ENCODE results near the gene ERV3-1.
"Not testable (repeated sequence)": the region's sequence is repeated elsewhere in the genome, so short reads cannot be mapped to it uniquely, and the experiment has no call there.

Gene ERV3-1, protein sequence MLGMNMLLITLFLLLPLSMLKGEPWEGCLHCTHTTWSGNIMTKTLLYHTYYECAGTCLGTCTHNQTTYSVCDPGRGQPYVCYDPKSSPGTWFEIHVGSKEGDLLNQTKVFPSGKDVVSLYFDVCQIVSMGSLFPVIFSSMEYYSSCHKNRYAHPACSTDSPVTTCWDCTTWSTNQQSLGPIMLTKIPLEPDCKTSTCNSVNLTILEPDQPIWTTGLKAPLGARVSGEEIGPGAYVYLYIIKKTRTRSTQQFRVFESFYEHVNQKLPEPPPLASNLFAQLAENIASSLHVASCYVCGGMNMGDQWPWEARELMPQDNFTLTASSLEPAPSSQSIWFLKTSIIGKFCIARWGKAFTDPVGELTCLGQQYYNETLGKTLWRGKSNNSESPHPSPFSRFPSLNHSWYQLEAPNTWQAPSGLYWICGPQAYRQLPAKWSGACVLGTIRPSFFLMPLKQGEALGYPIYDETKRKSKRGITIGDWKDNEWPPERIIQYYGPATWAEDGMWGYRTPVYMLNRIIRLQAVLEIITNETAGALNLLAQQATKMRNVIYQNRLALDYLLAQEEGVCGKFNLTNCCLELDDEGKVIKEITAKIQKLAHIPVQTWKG

DNA sequence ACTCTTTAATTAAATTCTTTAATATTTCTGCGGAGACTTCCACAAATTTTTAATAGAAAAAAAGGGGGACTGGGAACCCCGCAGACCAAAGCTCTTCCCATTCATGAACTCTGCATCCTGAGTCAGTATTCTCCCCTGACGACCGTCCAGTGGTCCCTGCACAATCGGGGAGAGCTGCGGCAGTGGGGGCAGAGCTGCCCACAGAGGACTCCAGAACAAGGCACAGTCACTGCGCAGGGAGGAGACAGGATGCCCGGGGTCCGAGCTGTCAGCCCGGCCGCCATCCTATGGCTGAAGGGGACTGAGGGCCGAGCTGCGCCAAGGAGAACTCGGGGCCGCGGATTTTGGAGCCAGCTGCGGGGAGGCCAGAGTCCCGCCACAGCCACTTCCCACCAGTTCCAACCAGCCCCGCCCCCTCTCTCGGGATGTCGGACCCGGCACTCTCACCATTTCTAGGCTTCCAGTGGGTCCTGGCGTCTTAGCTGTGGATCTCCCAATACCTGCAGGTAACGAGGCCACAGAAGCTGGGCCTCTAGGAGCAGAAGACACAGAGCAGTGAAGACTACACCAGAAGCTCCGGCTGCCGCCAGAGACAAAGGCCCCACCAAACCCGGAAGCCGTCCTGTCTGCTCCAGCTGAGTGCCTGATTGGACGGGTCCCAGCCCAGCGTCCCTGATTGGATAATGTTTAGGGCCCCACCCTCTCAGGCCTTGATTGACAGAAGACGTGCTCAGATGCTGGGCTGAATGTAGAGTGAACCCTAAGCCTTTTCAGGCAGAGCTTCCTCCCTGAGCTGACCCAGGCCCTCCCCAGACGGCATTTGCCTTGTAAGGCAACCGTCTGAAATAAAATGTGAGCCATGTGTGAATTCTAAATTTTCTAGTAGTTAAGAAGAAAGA, at the start of gene ERV3-1:
Gene ERV3-1, minus strand, starts transcription at position 594 of the 899 bp plus-strand sequence. CDS start 13,661 bp downstream, outside the sequence.
- peak; percentile 81 for DNase-seq

DNA sequence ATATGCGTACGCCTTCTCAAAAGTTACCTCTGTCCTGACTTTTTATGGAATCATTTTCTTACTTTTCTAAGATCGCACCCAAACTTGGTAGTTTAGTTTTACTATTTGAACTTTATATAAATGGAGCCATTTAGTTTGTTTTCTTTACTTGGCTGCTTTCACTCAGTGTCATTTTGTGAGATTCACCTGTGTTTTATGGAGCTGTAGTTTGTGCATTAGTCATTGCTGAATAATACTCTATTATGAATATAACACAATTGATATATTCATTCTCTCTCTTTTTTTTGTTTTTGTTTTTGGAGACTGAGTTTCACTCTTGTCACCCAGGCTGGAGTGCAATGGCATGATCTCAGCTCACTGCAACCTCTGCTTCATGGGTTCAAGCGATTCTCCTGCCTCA, 49.3 kb upstream of the ERV3-1 start:
- not testable (repeated sequence) for DNase-seq

DNA sequence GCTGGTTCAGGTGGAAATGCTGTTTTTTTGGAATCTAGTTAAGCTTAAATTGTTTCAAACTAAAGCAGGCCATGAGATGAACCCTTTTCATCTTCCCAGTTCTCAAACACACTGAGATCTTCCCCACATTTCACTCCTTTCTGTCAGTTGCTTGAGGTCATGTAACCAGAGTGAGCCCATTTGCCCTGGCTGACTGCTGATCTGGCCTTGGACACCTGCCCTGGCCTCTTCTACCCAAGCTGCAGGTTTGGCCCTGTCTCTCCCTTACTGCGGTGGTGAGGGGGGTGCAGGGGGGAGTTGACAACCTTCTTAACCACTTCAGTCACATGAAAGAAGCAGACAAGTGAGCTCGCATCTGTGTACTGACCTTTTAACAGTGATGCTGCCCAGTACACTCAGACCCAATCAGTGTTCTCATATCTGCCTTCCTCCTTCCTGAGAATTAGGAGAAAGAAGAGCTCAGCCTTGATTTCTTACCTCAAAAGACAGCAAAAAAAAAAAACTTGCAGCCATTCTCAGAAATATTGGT, 48.0 kb upstream of the ERV3-1 start:
- DNase-seq = not testable (repeated sequence)

DNA sequence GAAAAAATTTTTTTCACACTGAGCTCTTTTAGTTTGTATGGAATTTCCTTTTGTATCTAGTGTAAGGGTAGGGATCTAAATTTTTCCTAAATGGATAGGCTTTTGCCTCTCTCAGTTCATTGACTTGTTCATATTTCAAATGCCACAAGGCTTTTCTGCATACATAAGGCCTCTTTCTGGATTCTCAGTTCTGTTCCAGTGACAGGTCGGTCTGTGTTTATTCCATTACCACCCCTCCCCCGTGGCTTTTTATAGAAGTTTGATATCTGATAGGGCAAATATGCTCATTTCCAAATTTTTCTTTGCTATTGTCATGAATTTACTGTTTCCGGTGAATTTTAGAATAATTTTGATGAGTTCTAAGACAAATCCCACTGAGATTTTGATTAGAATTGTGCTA, 45.2 kb upstream of the ERV3-1 start:
- not testable (repeated sequence) for DNase-seq

DNA sequence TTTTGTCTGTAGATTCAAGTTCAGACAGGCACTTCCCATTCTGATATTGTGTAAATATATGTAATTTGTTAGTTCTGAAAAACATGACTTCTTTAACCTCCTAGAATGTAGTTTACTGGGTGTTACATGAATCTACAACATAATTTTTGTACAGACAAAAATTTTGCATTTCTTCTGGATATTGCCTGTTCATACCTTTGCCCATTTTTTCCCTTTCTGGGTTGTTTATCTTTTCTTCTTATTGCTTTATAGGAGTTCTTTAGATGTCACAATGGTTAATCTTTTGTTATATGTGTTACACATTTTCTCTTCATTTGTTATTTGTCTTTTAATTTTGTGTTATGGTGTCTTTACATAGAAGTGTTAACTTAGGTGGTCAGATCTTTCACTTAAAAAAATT, 44.7 kb upstream of the ERV3-1 start:
- not testable (repeated sequence) for DNase-seq

DNA sequence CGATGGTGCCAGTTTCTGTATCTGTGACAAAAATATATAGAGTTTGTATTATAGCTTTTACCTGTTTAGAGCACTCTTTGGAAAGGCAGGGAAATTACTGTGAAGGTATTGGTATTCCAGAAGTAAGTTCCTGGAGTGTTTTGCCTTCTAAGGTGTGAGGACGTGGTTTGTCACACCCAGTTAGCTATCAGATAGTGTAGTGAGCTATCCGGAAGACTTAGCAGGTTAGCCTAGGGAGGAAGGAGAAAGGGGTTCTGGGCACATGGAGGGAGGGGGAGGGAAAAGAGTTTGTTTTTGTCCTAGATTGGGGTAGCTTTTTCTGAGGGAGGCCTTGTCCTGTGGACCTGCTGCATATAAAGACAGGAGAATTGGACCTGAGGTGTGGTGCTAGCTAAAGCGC, 39.8 kb upstream of the ERV3-1 start:
- DNase-seq = not testable (repeated sequence)

DNA sequence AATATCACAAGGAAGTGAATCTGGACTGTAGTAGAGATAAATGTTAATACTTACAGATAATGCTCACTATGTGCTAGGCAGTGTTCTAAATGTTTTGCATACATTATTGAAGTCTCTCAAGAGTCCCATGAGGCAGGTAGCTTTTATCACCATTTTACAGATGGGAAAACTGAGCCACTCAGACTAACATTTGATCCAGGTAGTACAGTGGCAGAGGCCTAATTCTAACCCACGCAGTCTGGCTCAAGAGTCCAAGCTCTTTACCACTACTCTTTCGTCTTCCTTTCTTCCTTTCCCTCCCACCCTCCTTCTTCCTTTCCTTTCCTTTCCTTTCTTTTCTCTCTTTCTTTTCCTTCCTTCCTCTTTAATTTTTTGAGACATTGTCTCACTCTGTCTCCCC, 39.1 kb upstream of the ERV3-1 start:
- not testable (repeated sequence) for DNase-seq

DNA sequence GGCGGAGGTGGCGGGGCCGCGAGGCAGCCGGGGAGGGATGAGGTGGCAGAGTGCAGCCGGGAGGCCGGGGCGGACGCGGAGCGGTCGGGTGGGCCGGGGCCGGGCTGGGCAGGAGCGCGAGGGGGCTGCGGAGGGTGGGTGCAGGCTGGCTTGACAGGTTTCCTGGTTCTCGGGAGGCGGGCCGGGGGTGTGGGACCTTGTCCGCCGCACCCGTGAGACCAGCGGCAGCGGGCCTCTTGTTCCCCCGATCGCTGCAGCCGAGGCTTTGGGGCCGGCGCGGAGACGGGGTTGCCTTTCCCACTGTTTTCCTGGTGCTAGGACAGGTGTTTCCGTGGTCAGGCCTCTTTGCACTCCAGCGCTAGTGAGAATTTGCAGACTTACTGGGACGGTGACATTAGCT, 32.3 kb upstream of the ERV3-1 start:
- DNase-seq = not testable (repeated sequence)

DNA sequence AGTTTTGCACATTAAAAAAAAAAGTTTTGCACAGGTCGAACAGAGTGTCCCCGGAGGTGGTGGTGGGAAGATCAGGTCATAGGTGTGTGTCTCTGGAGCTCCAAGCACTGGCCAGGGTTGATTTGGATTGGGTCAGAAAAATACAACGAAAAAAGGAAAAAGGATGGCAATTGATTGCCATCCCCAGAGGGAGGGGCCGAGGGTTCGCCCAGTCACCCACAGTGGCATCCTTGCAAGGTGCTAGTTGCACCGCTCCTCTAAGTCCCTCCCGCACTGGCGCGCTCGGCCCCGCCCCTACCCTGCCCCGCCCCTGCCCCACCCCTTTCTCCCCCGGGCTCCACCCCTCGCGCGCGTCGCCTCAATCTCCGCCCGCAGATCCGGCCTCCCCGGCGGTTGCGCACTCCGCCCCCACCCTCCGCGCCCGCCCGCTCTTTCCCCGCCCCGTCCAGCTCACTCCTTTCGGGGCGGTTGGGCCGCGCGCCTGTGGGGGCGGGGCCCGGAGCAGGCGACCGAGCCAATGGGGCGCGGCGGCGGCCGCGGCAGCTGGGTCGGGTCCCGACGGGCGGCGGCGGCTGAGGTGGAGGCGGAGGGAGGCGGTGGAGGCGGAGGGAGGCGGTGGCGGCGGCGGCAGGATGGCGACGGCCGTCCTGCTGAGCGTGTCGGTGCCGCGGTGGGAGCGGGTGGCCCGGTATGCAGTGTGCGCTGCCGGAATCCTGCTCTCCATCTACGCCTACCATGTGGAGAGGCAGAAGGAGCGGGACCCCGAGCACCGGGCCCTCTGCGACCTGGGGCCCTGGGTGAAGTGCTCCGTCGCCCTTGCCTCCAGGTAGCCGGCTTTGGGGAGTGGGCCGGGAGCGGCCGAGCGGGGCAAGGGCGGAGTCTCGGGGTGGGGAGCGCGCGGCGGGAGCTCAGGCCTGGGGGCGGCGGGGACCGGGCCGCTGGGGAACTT, 31.5 kb upstream of the ERV3-1 start:
- DNase-seq = peak; percentile 9

DNA sequence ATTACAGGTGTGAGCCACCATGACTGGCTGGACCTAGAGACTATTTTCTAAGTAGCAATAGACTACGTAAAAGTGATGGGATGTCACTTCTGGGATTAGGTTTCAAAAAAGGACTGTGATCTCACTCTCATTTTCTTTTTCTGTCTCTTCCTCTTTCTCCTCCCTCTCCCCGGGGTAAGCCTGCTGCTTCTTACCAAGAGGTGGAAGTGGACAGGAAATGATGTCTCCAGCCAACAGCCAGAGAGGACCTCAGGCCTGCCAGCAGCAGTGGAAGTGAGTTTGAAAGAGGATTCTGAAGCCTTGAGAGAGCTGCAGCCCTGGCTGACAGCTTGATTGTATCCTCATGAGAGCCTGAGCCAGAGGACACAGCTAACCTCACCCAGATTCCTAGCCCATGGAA, 30.0 kb upstream of the ERV3-1 start:
- DNase-seq = peak; percentile 1

DNA sequence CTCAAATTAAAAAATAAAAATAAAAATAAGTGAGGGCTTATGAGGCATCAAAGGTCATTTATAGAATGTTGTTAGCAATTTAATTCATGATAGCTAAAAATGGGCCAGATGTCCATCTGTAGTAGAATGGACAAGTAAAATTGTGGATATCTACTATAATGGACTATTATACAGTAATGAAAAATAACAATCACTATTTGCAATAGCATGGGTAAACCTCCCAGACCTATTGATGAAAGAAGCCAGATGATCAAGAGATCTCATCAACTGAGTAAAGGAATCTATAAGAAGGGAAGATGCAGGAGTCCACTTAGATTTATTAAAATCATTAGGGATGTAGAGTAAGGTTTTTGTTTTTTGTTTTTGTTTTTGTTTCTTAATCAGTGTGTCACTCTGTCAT, 29.0 kb upstream of the ERV3-1 start:
- not testable (repeated sequence) for DNase-seq

DNA sequence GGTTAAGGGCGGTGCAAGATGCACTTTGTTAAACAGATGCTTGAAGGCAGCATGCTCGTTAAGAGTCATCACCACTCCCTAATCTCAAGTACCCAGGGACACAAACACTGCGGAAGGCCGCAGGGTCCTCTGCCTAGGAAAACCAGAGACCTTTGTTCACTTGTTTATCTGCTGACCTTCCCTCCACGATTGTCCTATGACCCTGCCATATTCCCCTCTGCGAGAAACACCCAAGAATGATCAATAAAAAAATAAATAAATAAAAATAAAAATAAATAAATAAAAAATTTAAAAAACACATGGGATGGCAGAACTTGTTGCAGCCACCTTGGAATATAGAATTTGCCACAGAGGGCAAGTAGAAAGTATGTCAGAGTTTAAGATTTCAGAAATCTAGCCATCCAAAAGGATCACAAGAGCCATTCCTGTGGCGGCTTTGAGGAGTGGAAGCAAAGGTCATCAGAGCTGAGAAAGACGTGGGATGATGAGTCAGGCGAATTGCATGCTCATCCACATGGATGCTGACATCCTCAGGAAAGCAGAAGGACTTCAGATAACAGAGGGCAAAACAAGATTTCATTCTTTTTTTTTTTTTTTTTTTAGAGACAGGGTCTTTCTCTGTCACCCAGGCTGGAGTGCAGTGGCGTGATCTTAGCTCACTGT, 27.8 kb upstream of the ERV3-1 start:
- not testable (repeated sequence) for DNase-seq

DNA sequence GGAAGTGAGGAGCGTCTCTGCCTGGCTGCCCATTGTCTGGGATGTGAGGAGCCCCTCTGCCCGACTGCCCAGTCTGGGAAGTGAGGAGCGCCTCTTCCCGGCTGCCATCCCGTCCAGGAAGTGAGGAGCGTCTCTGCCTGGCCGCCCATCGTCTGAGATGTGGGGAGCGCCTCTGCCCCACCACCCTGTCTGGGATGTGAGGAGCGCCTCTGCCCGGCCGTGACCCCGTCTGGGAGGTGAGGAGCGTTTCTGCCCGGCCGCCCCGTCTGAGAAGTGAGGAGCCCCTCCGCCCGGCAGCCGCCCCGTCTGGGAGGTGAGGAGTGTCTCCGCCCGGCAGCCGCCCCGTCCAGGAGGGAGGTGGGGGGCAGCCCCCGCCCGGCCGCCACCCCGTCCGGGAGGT, 26.9 kb upstream of the ERV3-1 start:
- not testable (repeated sequence) for DNase-seq

DNA sequence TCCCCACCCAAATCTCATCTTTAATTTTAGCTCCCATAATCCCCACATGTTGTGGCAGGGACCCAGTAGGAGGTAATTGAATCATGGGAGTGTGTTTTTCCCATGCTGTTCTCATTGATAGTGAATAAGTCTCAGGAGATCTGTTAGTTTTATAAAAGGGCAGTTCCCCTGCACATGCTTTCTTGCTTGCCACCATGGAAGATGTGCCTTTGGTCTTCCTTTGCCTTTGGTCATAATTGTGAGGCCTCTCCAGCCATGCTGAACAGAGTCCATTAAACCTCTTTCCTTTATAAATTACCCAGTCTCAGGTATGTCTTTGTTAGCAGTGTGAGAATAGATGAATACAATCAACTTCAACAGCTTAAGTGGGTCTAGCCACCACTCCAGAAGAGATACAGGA, 18.5 kb upstream of the ERV3-1 start:
- DNase-seq = not testable (repeated sequence)

DNA sequence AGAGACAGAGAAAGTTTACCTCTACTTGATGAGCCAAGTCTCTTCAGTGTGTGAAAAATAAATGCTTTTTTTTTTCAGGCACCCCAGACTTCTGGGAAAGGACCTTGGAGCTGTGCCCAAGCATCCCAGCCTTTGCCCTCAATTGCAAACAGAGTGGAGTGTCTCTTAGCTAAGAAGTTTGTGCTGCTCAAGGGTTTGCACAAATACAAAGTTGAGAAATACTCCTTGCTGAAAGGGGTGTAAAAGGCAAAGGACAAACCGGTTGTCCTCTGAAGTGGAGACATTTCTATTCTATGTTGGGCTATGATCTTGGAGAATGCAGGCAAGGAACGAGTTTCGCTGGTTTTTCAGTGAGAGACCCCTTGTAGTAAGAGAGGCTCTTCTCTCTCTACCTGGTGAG, 14.5 kb upstream of the ERV3-1 start:
- DNase-seq = not testable (repeated sequence)

DNA sequence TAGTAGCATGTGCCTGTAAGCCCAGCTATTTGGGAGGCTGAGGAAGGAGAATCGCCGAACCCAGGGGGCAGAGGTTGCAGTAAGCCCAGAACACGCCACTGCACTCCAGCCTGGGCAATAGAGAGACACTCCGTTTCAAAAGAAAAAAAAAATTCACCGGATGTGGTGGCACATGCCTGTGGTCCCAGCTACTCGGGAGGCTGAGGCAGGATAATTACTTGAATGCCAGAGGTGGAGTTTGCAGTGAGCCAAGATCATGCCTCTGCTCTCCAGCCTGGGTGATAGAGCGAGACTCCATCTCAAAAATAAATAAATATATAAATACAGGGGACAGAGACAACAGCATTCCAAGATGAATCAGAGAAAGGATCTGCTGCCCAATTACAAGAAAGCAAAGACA, 3.4 kb upstream of the ERV3-1 start:
- DNase-seq = not testable (repeated sequence)

DNA sequence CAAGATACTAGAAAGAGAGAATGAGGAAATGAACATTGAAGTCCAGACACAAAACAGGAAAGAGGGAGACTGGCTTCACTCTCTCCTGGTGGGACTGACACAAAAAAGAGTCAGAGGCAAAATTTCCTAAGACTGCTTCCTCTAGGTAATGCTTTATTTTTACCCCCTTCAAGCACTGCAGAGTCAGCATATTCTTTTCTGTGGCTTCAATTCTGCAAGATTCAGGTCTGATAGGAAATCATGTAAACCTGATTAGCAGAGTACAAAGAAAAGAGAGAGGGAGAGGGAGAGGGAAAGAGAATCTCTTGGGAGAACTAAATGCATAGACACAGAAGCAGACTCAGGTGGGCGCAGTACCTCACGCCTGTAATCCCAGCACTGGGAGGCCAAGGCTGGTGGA, 2.9 kb upstream of the ERV3-1 start:
- DNase-seq = not testable (repeated sequence)

DNA sequence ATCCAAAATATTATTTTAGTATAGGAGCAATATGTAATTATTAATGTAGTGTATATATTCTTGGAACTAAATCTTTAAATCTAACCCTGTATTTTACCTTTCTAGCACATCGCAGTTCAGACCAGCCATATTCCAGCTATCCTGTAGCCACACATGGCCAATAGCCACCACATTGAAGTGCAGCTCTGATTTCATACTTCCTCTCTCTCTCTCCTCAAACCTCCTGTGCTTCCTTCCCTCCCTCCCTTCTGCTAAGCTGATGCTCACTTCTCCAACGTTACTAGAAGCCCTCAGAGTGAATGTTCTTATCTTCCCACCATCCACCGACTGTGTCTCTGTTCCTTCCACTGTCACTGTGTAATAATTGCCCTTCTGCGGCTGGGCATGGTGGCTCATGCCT, 549 bp upstream of the ERV3-1 start:
- not testable (repeated sequence) for DNase-seq

DNA sequence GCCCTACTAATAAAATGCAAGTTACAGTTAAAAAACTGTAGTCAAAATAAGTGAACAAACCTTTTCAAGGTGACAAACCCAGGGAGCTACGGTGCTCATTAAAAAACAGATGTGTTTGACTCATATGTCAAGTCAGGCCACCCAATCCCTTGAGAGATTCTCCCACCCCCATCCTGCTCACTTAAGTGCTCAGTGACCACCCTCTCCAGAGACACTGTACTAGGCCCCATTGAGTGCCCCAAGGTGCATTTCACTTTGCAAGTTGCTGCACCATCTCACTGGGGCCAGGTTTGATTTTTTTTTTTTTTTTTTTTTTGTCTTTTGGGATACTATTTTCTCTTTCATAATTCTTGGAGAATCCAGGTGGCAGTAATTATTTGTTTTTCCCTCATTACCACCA, 1.9 kb downstream of the ERV3-1 start:
- DNase-seq = no peak

DNA sequence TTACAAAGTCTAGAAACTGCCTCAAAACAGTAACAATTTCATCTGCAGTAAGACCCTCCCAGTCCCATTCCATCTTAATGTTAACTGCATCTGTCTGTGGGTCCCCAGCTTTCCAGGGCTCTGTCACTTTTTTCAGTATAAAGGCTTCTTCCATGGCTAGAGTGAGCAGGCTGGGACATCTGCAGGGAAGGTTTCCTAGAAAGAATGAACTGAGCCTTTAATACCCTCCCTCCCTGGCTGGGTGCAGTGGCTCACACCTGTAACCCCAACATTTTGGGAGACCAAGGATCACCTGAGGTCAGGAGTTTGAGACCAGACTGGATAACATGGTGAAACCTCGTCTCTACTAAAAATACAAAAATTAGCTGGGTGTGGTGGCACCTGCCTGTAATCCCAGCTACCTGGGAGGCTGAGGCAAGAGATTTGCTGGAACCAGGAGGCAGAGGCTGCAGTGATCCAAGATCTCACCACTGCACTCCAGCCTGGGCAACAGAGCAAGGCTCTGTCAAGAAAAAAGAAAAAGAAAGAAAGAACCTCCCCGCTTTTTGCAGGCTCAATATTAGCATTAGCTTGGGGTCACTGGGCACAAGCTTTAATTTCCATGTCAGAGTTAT, 3.4 kb downstream of the ERV3-1 start:
- DNase-seq = no peak

DNA sequence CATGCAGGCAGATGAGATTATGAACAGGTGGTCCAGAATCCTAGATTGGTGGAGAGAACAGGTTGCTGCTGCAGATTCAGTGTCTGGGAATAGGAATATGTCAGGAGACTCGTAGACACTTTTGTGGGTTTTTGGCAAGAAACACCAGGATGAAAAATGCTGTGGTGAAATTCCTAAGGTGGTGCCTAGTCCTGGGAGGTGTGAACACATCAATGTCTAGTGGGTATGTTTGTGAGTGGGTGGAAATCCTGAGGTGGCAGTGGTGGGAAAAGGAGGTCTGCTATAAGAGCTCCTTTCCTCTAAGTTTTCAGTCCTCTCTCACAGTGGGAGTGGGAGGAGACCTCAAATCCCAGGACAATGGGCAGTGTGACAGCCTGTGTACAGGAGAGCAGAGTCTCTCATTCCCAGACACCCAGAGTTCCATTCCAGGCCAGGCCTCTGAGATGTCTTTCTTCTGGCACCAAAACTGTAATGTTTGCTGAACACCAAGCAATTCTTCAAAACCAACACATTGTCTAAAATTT, 5.1 kb downstream of the ERV3-1 start:
- no peak for DNase-seq
